HUES48 (cell line): Measurements from ENCODE around the gene HOXA9.
A peak's percentile ranks its signal among the peaks of the same experiment; 100 is the strongest.

Experiments used
- H3K27ac ChIP-seq: one replicate; pipeline ENCODE4 v1.7.0; 2013; ENCODE audit warnings: low read depth, low read length, inconsistent platforms
- H3K27me3 ChIP-seq: 2 replicates; pipeline ENCODE4 v1.6.1; 2013; ENCODE audit warnings: mild to moderate bottlenecking, low read length; ENCODE audit not compliant: control insufficient read depth, insufficient read depth
- H3K36me3 ChIP-seq: 2 replicates; pipeline ENCODE4 v1.6.1; 2013; ENCODE audit warnings: low read length; ENCODE audit not compliant: control insufficient read depth, insufficient read depth
- H3K4me1 ChIP-seq: 2 replicates; pipeline ENCODE4 v1.6.1; 2013; ENCODE audit warnings: mild to moderate bottlenecking, low read length; ENCODE audit not compliant: control insufficient read depth, insufficient read depth
- H3K4me3 ChIP-seq: 2 replicates; pipeline ENCODE4 v1.5.1; 2013; ENCODE audit warnings: mild to moderate bottlenecking, low read depth, low read length
- H3K9ac ChIP-seq: 2 replicates; pipeline ENCODE4 v1.6.1; 2013; ENCODE audit warnings: mild to moderate bottlenecking, low read depth, low read length, moderate library complexity
- H3K9me3 ChIP-seq: 2 replicates; pipeline ENCODE4 v1.6.1; 2013; ENCODE audit warnings: low read length; ENCODE audit not compliant: control insufficient read depth, insufficient read depth

The HOXA9 gene

DNA sequence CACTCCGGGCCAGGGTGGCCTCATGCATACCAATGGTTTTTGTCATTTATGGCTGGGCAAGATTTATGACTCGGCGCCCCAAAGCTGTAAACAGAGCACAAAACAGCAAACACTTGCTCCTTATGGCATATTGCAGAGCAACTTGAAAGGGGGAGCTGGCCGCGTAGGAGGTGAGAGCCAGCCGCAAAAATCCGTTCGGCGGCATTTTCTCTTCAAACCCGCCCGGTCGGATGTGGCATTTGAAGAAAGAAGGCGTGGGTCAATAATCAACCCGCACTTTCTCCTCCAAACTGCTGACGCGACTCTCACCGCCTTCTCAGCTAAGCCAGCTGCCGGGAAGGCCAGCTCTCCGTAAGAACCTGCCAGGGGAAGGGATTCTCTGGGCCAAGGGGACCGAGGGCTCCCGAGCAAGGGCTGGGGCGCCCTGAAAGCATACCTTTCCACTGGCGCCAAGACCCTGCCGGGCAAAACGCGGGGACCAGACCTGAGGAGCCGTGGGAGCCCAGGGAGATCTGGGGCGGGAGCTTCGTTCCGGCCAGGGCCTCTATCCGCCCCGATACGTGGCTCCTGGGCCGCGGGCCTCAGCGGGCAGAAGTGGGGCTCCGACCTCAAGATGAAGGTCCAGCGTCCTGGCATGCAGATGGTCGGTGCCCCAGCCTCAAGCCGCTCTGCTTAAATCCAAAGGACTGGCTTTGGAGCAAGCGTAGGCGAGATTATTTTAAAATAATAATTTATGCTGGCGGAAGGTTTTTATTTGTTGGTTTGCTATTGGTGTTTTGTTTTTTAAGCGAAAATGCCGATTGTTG is 49.9 kb downstream of the HOXA9 start:
- Histone ChIP-seq H3K27ac (no peak overlapping the region), H3K36me3 (no peaks in the 10 kb centered on the region), H3K4me1 (peaks cover 4% of the 10 kb centered on the region; the same call in 1 of the 2 replicates), H3K27me3 (peaks cover 99% of the 10 kb centered on the region), H3K9me3 (no peaks in the 10 kb centered on the region), H3K9ac (no peak overlapping the region), H3K4me3 (no peak overlapping the region)

DNA sequence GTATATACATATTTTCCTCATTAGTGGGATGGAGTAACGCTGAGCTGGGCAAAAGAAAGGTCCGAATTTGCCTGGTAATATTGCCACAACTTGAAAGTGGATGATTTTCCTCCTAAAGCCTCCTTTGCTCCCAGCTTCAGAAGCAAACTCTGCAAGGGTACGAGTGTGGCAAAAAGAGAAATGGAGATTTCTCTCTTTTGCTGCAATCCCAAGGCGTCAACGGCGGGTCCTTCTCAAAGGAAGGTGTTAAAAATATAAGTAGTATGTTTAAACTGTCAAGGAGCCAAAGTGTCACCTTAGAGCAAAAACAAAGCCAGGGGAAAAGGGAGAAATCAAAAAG is 50.5 kb downstream of the HOXA9 start:
- Histone ChIP-seq H3K27me3 (peaks cover 99% of the 10 kb centered on the region), H3K4me1 (peaks cover 4% of the 10 kb centered on the region; the same call in 1 of the 2 replicates), H3K4me3 (no peak overlapping the region), H3K27ac (no peak overlapping the region), H3K9ac (no peak overlapping the region), H3K9me3 (no peaks in the 10 kb centered on the region), H3K36me3 (no peaks in the 10 kb centered on the region)

DNA sequence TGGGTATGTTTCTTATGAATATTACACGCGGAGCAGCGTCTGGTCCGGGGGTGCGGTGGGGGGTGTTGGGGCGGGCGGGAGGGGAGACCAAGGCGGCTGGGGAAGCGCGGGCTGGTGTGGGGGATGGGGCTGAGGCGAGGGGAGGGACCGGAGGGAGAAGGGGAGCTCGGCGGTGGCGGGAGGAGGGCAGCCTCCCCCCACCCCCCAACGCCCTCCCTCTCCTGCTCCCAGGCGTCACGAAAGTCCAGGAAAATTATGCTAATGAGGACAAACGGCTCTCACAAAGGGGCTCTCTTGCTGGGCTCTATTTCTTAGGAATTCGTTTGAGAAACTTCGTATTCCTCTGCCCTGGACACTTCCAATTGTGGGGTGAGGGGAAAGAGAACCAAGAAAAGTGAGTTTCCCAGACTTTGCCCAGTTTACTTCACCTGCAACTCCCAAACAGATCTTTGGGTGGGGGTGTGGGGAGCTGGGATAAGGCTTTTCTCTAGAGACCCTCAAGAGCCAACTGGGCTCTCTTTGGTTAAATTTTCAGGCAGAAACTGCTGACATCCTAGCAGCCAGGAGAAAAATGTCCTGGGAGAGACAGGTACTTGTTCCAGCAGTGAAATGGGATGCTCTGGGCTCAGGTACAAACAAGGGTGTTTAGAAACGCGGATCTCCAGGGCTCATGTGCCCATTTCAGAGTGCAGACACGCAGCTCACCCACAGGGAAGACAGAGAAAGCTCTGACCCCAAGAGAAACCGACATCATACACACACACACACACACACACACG is 51.2 kb downstream of the HOXA9 start:
- Histone ChIP-seq H3K9ac (no peak overlapping the region), H3K4me3 (no peak overlapping the region), H3K27ac (no peak overlapping the region), H3K27me3 (peaks cover 99% of the 10 kb centered on the region), H3K36me3 (no peaks in the 10 kb centered on the region), H3K9me3 (no peaks in the 10 kb centered on the region), H3K4me1 (peaks cover 4% of the 10 kb centered on the region; the same call in 1 of the 2 replicates)

DNA sequence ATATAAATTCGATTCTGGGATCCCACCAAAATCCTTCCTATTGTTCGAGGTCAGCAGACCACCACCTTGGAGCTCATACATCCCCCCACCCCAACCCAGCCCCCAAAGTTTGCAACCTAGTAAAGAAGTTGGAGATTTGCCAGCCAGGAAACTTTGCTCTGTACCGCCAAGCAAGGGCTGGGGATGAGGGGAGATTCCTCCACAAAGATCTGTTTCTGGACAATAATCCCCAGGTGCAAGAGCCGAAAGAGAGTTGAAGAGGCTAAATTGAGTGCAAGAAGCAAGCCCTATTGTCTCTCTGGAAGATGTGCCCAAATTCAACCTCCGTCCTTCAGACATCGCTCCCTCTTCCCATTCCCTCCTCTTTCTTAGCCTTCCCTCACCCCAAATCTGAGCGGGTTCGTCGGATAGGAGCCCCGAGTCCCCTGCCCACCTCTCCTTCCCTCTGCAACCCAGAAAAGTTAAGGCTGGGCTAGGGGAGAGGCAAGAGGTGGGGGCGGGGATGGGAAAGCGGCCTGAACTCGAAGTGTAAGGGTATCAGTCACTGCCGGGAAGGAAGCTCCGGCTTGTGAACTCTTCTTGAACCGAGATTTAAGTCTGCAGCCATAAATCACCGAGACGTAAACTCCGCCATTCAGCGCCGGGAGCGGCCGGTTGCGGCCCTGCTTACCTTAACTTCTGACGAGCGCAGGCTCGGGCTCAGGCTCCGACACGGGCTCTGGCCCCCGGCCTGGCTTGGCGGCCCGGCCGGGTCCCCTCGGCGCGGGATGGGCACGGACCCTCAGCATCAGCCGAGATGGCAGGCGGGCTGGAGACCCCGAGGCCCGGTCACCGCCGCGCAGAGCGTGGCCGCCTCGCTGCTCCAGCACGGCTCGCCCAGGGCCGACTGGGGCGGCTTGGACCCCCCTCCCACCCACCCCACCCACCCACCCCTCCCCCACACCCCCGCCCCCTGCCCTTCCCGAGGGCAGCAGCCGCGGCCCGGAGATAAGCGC is 52.1 kb downstream of the HOXA9 start:
- Histone ChIP-seq H3K27ac (no peak overlapping the region), H3K4me3 (peak overlapping the region; percentile 11; the same call in 1 of the 2 replicates), H3K27me3 (peaks cover 99% of the 10 kb centered on the region), H3K9ac (no peak overlapping the region), H3K4me1 (peaks cover 4% of the 10 kb centered on the region; the same call in 1 of the 2 replicates), H3K36me3 (no peaks in the 10 kb centered on the region), H3K9me3 (no peaks in the 10 kb centered on the region)
